Activated CD8-positive, alpha-beta T cell treated with anti-CD3 and anti-CD28 coated beads for 36 hours (primary cell): ENCODE data around the gene TOX3. TPM values are rescaled to one million over a fixed set of nuclear protein-coding genes. Genes with fewer than 3 reads are reported as not detected.

ENCODE experiments used
- ATAC-seq: fragments of 200-7000 bp; cut with Tn5 transposase; one replicate; pipeline ENCODE4 v1.10.0; 2021; ENCODE audit warnings: mild to moderate bottlenecking, moderate library complexity
- CTCF ChIA-PET: fragments of 350-600 bp; sonication (Branson Sonifier 250); formaldehyde crosslinking; loops from one replicate; lab custom pipeline; 2021; ENCODE audit warnings: antibody characterized with exemption; lab: Charles Lee
- POLR2A ChIA-PET: fragments of 350-600 bp; sonication (Branson Sonifier 250); formaldehyde crosslinking; loops from one replicate; lab custom pipeline; 2021; ENCODE audit warnings: antibody characterized with exemption; lab: Charles Lee
- DNase-seq: peaks from one replicate; pipeline ENCODE4 v3.0.0-alpha.2; 2020
- H3K27ac Mint-ChIP-seq: one replicate; pipeline ENCODE4 v1.8.0; 2021; ENCODE audit warnings: mild to moderate bottlenecking, mixed read lengths
- H3K27me3 Mint-ChIP-seq: one replicate; pipeline ENCODE4 v1.8.0; 2021; ENCODE audit warnings: mixed read lengths
- H3K36me3 Mint-ChIP-seq: one replicate; pipeline ENCODE4 v1.8.0; 2021; ENCODE audit warnings: low read depth, mixed read lengths
- H3K4me1 Mint-ChIP-seq: one replicate; pipeline ENCODE4 v1.8.0; 2021; ENCODE audit warnings: low read depth, mixed read lengths
- H3K4me3 Mint-ChIP-seq: one replicate; pipeline ENCODE4 v1.8.0; 2021; ENCODE audit warnings: mild to moderate bottlenecking, moderate library complexity, mixed read lengths
- H3K9me3 Mint-ChIP-seq: one replicate; pipeline ENCODE4 v1.8.0; 2021; ENCODE audit warnings: mixed read lengths
- intact Hi-C: fragments of 100-400 bp; cut with micrococcal nuclease; formaldehyde crosslinking; loops from one replicate; pipeline ENCODE4 v1.10.0; 2022
- total RNA-seq, 2 experiments: library from RNA; stranded (reverse); gene quantifications; one replicate each; pipeline ENCODE4 v1.2.3, GENCODE V29; 2021
- TF ChIP-seq, protein P1 (sequence below): fragments of 200-600 bp; IDR thresholded peaks from one replicate; pipeline ENCODE4 v1.8.0; 2022; ENCODE audit warnings: antibody characterized with exemption, mild to moderate bottlenecking

TOX3 gene
- total RNA-seq, 2 experiments from 2014 or later: not detected

DNA sequence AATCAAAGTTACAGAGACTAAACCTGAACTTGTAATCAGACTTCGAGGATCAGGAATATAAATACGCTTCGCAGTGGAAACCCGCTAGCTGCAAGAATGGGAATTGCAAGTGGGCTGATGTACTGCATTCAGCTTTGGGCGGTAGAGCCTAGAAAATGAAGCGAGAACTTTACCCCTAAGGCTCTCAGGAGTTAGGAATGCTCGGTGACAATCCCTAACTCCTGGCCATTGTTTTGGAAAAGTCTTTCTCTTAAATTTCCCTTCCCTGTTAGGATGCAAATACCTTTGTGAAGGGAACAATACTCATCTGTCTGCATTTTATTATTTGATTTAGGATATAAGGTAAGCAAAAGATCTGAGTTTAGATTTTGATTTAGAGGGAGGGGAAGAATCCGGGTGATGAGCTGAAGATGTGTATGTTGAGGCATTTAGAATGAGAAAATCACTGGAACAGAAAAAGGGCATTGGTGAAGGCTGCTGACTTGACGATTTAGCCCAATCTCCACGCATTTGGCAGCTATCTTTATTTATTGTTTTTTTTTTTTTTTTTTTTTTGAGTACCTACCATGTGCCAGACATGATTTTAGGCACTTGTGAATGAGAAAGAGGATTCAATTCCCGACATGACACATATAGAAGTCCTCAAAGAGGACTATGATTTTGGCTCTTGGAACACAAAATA, 2.2 kb upstream of the TOX3 start:
- CTCF ChIA-PET: interaction anchor here (0.7 kb wide), 1 partner anchor 10 kb away, joined by 3 read pairs; no protein-coding TSS in a partner anchor
- peaks cover 1% of the 10 kb centered on the region for H3K4me1 Mint-ChIP-seq
- no peaks in the 10 kb centered on the region for H3K9me3 Mint-ChIP-seq
- TF ChIP-seq, protein P1, sequence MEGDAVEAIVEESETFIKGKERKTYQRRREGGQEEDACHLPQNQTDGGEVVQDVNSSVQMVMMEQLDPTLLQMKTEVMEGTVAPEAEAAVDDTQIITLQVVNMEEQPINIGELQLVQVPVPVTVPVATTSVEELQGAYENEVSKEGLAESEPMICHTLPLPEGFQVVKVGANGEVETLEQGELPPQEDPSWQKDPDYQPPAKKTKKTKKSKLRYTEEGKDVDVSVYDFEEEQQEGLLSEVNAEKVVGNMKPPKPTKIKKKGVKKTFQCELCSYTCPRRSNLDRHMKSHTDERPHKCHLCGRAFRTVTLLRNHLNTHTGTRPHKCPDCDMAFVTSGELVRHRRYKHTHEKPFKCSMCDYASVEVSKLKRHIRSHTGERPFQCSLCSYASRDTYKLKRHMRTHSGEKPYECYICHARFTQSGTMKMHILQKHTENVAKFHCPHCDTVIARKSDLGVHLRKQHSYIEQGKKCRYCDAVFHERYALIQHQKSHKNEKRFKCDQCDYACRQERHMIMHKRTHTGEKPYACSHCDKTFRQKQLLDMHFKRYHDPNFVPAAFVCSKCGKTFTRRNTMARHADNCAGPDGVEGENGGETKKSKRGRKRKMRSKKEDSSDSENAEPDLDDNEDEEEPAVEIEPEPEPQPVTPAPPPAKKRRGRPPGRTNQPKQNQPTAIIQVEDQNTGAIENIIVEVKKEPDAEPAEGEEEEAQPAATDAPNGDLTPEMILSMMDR: no peak
- intact Hi-C loops: no loop called here
- POLR2A ChIA-PET: no interaction called here
- no peak for DNase-seq
- no peak overlapping the region for H3K27ac Mint-ChIP-seq
- no peaks in the 10 kb centered on the region for H3K36me3 Mint-ChIP-seq
- no peak for ATAC-seq
- peaks cover 29% of the 10 kb centered on the region for H3K27me3 Mint-ChIP-seq
- no peak overlapping the region for H3K4me3 Mint-ChIP-seq

DNA sequence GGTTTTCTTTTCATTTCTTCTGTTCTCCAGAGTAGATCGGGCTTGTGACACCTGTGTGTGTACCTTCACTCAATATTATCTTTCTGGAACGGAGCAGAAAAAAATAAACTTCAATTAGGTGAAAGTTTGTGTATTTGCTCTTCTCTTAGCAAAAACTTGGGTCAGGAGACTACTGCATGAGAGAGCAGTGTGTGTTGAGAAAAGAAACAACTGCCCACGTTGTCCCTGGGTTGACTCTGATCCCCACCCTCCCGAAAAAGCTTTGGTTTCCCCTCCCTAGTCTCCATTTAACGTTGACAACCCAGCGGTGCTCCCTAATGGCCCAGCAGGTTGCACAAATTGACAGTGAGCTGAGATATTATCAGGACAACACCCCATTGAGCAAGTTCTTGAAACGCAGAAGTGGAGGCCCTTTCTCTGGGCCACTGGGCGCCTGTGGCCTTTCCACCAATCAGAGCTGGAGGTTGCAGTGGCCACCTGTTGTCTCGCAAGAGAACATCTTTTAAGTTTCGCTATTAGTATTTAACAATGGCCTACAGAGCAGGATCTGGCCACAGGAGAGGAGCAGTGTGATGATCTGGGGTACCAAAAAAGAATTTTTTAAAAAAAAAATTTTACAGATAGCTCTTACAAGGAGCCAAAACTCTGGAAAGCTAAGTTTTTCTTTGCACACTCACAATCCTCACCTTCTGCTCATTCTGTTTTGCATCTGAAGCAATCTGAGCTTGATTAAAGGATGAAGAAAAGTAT, 1.5 kb upstream of the TOX3 start:
- peaks cover 33% of the 10 kb centered on the region for H3K27me3 Mint-ChIP-seq
- no peak overlapping the region for H3K4me3 Mint-ChIP-seq
- no peak for DNase-seq
- CTCF ChIA-PET: interaction anchor here (0.7 to 1.2 kb wide), 2 partner anchors 10 to 357 kb away, joined by 3 read pairs; no protein-coding TSS in a partner anchor
- H3K9me3 Mint-ChIP-seq: no peaks in the 10 kb centered on the region
- intact Hi-C loops: no loop called here
- H3K27ac Mint-ChIP-seq: no peak overlapping the region
- H3K4me1 Mint-ChIP-seq: peaks cover 1% of the 10 kb centered on the region
- no peak for ATAC-seq
- no peaks in the 10 kb centered on the region for H3K36me3 Mint-ChIP-seq
- POLR2A ChIA-PET: no interaction called here
- TF ChIP-seq, protein P1: no peak

DNA sequence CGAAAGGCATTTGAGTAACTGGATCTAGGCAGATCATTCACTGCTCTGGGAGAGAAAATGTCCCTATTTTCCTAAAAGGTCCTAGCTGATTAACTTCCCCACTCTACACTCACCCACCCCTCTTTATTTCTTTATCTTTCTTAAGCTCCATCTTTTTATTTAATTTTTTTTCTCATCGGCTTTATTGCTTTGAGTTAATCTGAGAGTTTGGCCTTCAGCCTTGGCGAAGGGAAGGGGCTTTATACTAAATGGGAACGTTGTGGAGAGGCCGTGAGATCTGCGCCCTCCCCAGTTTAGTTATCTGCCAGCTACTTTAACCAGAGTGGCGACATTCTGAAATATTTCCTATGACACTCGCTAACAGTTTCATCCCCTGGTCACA, 882 bp upstream of the TOX3 start:
- POLR2A ChIA-PET: no interaction called here
- DNase-seq (no peak), ATAC-seq (no peak)
- H3K27me3 Mint-ChIP-seq: peaks cover 33% of the 10 kb centered on the region
- H3K4me1 Mint-ChIP-seq: peaks cover 1% of the 10 kb centered on the region
- no peak overlapping the region for H3K4me3 Mint-ChIP-seq
- H3K36me3 Mint-ChIP-seq: no peaks in the 10 kb centered on the region
- no peak overlapping the region for H3K27ac Mint-ChIP-seq
- intact Hi-C loops: no loop called here
- TF ChIP-seq, protein P1: no peak
- CTCF ChIA-PET: interaction anchor here (1.2 kb wide), 1 partner anchor 356 kb away, joined by 3 read pairs; no protein-coding TSS in a partner anchor
- no peaks in the 10 kb centered on the region for H3K9me3 Mint-ChIP-seq

DNA sequence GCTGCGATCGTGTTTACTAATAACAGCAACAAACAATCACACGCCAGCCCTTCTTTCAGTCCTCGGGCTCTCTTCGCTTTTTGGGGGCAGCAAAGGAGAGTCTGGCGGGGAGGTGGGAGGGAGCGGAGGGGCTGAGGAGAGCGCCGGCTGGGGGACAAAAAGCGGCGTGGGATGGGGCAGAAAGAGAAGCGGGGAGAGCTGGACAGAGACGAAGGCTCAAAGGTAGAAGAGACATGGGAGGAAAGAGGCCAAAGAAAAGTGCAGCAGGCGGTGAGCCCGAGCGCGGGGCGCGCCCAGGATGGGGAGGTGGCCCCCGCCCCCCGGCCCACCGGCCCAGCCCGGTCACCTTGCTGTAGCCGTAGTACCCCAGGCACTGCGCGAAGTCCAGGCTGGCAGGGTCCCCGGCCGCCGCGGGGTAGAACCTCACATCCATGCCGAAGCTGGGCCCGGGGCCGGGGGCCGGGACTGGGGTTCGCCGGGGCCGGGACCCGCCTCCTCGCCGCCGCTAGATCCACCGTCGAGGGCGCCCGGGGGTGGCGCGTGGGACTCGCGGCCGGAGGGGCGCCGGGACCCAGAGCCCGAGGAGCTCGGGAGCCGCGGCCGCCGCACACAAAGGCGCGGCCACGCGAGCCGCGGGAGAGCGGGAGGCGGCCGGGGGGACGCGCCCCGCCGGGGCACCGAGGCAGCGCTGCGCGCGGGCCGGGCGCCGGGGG, 496 bp downstream of the TOX3 start:
- intact Hi-C loops: no loop called here
- CTCF ChIA-PET: no interaction called here
- no peaks in the 10 kb centered on the region for H3K36me3 Mint-ChIP-seq
- H3K4me3 Mint-ChIP-seq: no peak overlapping the region
- peaks cover 37% of the 10 kb centered on the region for H3K27me3 Mint-ChIP-seq
- H3K27ac Mint-ChIP-seq: no peak overlapping the region
- DNase-seq: no peak
- H3K4me1 Mint-ChIP-seq: peaks cover 1% of the 10 kb centered on the region
- no peaks in the 10 kb centered on the region for H3K9me3 Mint-ChIP-seq
- ATAC-seq: no peak
- POLR2A ChIA-PET: no interaction called here
- TF ChIP-seq, protein P1: no peak

DNA sequence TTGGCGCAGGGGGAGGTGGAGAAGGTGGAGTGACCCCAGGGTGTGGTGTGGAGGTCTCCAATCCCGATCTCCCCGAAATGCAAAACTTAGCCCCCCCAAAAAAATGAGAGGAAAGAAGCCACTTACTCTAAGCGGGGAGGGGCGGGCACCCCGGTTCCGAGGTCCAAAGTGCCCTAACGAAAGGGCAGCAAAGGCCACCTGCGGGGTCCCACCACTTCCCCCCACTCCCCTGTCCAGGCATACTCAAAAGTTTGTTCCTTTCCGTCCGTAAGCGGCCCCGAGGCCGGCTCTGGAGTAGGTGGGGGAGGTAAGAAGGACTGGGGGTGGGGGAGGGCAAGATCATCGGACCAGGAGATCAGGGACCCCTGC, 1.1 kb downstream of the TOX3 start:
- intact Hi-C loops: no loop called here
- Mint-ChIP-seq H3K36me3 (no peaks in the 10 kb centered on the region), H3K27ac (no peak overlapping the region), H3K4me1 (peaks cover 1% of the 10 kb centered on the region), H3K4me3 (no peak overlapping the region), H3K27me3 (peaks cover 37% of the 10 kb centered on the region), H3K9me3 (no peaks in the 10 kb centered on the region)
- ATAC-seq (no peak), DNase-seq (no peak)
- TF ChIP-seq, protein P1: no peak
- ChIA-PET POLR2A (no interaction called here), CTCF (no interaction called here)
